Kidney epithelial cell (primary cell): ENCODE measurements around the gene PLCB1. TPM values are rescaled to one million over a fixed set of nuclear protein-coding genes. Genes with fewer than 3 reads are reported as not detected.

Experiments
- DNase-seq: peaks from one replicate; pipeline ENCODE4 v3.0.0-alpha.2; 2010; ENCODE audit warnings: low read depth
- H3K27me3 ChIP-seq: 2 replicates; pipeline ENCODE4 v1.6.0; 2011; ENCODE audit warnings: low read length; ENCODE audit not compliant: control insufficient read depth, insufficient read depth
- H3K36me3 ChIP-seq: 2 replicates; pipeline ENCODE4 v1.5.1; 2011; ENCODE audit warnings: low read length; ENCODE audit not compliant: control insufficient read depth, insufficient read depth
- H3K4me3 ChIP-seq: 2 replicates; pipeline ENCODE4 v1.5.1; 2011; ENCODE audit warnings: low read depth, mild to moderate bottlenecking, control low read depth, low read length
- CTCF ChIP-seq: IDR thresholded peaks from 2 replicates; pipeline ENCODE4 v1.5.1; 2011; ENCODE audit warnings: mild to moderate bottlenecking, moderate library complexity, low read length, control low read depth, inconsistent platforms; ENCODE audit not compliant: insufficient read depth, poor library complexity, severe bottlenecking
- total RNA-seq: library from RNA; depleted of rRNA; stranded (reverse); fragments of >200 nt; gene quantifications from 2 replicates; pipeline ENCODE4 v1.2.3, GENCODE V29; 2015

Gene PLCB1
- total RNA-seq, 1 donor from 2014 or later = 5.1 TPM

- no peak overlapping the region for H3K4me3 ChIP-seq
- DNase-seq = no peak
- no peaks in the 10 kb centered on the region for H3K36me3 ChIP-seq
- no peak for TF ChIP-seq CTCF
- H3K27me3 ChIP-seq = no peaks in the 10 kb centered on the region
These were observed 19.3 kb downstream of the PLCB1 start for GRCh38 chr20:8151372-8151771.

DNA sequence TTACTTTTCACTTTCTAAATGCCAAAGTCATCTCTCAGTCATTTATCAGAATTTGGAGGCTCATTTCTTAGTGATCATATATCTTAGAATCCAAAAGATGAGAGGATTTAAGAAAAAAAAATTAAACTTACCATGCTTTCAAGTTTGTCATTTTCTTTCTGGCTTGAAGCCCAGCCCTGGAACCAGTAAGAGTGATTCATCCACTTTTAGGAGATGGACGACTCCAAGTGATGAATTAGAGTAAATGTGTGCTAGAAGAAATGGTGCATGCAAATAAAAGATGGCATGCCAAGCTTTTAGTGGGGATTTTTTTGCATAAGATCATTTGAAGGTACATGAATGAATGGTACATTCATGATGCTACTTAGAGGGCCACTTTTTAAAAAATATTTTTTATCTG, 20.1 kb downstream of the PLCB1 start:
- DNase-seq = no peak

DNA sequence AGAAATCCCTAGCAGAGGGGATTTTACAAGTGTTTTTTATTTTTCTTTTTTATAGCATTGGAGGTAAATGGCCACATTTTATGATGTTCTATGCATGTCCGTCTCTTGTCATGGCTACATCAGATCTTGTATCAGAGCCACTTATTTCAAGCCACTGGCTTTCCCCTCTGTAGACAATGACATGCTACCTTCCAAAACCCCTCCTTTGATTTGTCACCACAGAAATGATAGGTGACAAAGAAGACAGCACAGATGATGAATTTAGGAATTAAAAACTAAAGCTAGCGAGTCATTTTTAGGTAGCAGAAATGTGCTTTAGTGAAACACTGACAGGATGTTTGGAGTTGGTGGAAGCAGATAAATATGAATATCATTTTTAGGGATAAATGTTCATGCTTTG, 20.8 kb downstream of the PLCB1 start:
- H3K27me3 ChIP-seq = no peaks in the 10 kb centered on the region
- TF ChIP-seq CTCF = no peak
- no peaks in the 10 kb centered on the region for H3K36me3 ChIP-seq
- H3K4me3 ChIP-seq = no peak overlapping the region
- DNase-seq = no peak

More for the DNA sequence above, 20.1 kb downstream of the PLCB1 start:
- H3K36me3 ChIP-seq = no peaks in the 10 kb centered on the region
- no peak overlapping the region for H3K4me3 ChIP-seq
- H3K27me3 ChIP-seq = no peaks in the 10 kb centered on the region
- TF ChIP-seq CTCF = no peak

DNA sequence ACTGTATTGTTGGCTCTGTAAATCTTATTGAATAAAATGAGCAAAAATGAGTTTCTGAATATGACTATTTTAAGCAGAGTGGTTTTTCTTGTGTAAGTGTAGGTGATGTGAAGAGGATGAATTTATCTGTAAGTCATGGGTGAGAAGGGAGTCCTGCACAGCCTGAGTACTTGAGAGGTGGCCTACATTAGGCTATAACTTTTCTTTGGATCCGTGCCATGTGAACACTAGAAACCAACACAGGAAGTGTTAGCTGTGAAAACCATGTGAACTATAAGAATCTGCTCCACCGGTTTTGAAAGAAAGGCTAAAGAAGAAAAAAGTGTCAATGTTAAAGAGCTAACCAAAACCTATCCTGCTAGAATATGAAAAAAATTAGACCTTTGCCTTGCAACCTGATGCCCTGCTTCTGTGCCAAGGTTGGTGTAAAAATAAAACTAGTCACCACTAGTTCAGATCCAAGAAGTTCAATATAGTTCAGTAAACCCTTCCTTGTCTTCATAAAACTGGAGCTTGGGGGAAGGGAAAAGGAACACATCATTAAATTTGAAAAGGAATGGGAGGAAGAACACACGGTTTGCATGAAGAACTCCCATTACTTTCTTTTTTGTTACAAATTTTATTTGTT, 21.3 kb downstream of the PLCB1 start:
- TF ChIP-seq CTCF = no peak
- no peaks in the 10 kb centered on the region for H3K27me3 ChIP-seq
- H3K4me3 ChIP-seq = no peak overlapping the region
- DNase-seq = no peak
- no peaks in the 10 kb centered on the region for H3K36me3 ChIP-seq

DNA sequence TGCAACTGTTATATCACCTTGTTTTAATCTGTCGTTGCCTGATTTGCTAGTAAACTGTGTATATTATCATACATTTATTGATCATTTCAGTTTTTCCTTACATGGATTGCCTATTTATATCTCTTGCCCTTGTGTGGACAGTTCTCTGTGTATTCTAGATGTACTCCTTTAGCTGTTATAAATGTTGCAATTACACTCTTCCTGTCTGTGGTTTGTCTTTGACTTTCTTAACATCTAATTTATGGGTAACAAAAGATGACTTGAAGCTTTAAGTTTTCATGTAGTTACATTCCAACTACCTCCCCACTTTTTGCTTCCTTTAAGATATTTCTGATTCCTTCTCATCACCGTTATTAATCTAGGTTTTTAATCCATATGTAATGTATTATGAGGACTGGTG, 22.6 kb downstream of the PLCB1 start:
- Histone ChIP-seq H3K4me3 (no peak overlapping the region), H3K36me3 (no peaks in the 10 kb centered on the region), H3K27me3 (no peaks in the 10 kb centered on the region)
- TF ChIP-seq CTCF = no peak
- no peak for DNase-seq

GRCh38 chr20:8155229-8155628, 23.2 kb downstream of the PLCB1 start:
- no peak for DNase-seq
- no peak for TF ChIP-seq CTCF
- no peaks in the 10 kb centered on the region for H3K36me3 ChIP-seq
- H3K27me3 ChIP-seq = no peaks in the 10 kb centered on the region
- H3K4me3 ChIP-seq = no peak overlapping the region
